Glomerular visceral epithelial cell (primary cell): ENCODE measurements around the gene NOXA1.

Experiments
- DNase-seq: peaks from one replicate; pipeline ENCODE4 v3.0.0-alpha.2; 2016; ENCODE audit errors: extremely low spot score

Gene NOXA1

DNA sequence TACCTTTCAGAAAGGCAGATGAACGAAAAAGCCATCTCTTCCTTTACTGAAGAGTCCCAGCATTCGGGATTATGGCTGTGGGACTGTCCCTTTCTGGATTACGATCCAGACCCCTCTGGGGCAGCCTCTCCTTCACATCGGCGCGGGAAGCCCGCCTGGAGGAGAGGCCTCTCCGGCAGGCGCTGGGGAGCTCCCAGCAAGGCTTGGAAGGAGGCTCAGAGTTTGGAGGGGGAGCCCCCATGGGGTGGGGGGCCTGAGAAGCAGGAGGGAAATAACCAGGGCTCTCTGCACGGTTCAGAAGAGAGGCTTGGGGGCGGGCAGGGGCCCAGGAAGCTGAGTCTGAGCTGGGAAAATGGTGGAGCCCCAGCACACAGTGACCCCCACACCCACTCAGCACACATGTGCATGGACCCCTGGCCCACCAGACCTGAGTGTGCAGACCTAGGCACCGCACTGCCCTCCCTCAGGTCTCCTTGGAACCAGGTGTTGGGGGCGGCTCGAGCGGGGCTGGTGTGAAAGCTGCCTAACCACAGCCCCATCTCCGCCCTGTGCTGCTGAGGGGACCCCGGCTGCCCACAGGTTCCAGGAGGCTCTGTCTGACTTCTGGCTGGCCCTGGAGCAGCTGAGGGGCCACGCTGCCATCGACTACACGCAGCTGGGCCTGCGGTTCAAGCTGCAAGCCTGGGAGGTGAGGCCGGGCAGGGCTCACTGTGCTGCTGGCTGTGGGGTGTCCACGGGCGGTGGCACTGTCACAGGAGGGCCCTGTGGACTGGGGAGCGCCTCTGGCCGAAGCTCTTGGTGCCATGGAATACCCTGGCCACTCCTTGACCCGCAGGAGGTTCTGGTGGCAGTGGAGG, 4.5 kb downstream of the NOXA1 start:
- no peak for DNase-seq

DNA sequence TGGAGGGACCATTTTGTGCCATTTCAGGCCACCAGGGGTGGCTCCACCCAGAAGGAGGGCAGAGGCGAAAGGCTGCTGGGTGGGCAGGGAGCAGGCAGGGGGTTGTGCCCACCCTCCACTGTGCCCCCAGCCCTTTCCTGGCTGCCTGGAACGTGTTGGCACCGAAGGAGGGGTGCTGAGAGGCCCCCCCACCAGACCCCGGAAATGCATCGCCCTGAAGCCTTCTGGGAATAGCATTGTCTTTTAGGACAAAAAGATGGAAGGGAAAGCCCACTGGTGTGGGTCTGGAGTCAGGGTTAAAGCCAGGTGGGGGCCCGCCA, 5.1 kb downstream of the NOXA1 start:
- no peak for DNase-seq

DNA sequence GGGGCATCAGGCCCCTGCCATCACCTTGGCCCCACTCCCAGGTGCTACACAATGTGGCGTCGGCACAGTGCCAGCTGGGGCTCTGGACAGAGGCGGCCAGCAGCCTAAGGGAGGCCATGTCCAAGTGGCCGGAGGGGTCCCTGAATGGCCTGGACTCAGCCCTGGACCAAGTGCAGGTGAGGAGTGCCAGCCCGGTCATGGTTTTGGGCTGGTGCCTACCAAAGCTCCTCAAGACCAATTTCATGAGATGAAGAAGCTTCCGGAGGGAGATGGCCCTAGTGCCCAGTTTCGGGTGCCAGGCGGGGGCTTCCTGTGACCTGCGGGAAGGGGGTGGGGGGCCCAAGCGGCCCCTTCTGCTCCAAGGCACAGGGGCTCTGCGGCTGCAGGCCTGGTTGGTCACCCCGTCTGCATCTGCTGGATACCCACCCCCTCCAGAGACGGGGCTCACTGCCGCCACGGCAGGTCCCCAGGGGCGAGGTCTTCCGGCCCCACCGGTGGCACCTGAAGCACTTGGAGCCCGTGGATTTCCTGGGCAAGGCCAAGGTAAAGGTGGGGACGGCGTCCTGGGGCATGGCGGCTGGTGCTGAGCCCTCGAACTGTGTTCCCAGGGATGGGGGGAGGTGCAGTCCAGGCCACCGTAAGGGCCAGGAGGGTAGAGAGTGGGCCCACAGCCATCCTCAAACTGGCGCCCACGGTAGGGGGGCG, 5.8 kb downstream of the NOXA1 start:
- no peak for DNase-seq

DNA sequence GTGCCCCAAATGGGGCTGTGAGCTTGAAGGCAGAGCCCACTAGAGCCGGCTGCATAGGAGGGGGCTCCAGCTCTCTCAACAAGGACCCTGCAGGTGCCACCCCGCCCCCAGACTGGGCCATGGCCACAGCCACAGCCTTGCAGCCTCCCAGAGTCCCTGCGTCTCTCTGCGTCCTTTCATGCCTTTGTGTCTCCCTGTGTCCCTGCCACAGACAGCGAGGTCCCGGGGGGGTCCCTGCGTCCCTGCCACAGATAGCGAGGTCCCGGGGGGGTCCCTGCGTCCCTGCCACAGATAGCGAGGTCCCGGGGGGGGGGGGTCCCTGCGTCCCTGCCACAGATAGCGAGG, 6.3 kb downstream of the NOXA1 start:
- DNase-seq: no peak

DNA sequence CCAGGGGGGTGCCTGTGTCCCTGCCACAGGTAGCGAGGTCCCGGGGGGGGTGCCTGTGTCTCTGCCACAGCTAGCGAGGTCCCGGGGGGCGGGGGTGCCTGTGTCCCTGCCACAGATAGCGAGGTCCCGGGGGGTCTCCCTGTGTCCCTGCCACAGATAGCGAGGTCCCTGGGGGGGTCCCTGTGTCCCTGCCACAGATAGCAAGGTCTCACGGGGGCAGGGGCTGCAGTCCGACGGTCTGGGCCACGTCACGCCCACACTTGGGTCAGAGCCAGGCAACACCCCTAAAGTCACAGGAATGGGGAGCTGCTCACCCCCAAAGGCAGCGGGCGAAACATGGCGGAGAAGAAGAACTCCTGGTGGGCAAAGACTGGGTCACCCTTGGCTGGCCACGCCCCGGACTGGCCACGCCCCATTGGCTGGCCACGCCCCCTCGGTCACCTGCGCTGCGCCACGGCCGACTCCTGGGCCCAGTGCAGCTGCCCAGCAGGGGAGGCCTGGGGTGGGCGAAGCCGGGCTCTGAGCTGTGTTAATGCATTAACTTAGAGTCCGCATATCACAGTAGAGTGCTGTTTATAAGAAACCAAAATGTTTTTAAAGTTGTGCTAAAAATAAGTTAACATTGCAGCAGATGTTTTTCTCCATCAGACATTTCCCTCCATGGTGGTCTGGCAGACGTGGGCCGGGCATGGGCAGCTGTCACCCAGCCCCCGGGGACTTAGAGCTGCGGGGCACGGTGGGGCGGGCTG, 7.0 kb downstream of the NOXA1 start:
- DNase-seq: no peak

DNA sequence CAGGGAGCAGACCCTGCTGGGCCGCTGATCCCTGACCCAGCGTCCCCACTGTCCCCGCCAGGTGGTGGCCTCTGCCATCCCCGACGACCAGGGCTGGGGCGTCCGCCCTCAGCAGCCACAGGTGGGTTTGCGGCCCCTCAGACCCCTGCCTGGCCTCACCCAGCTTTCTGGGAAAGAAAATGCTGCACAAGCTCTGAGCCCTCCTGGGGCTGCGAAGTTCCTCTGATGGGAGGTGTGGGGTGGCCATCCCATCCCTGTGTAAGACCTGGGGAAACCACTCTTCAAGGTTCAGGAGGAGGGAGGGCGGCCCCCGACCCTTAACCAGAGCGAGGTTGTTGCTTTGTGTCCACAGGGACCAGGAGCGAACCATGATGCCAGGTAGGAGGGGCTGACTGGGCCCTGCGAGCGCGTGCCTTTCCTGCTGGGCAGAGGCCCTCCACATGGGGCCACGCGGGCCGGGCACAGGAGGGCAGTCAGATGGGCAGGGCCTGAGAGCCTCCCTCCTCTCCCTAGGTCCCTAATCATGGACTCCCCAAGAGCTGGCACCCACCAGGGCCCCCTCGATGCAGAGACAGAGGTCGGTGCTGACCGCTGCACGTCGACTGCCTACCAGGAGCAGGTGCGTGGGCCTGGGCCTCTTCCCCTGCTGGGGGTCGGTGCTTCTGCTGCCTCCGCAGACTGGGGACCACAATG, 7.7 kb downstream of the NOXA1 start:
- no peak for DNase-seq

DNA sequence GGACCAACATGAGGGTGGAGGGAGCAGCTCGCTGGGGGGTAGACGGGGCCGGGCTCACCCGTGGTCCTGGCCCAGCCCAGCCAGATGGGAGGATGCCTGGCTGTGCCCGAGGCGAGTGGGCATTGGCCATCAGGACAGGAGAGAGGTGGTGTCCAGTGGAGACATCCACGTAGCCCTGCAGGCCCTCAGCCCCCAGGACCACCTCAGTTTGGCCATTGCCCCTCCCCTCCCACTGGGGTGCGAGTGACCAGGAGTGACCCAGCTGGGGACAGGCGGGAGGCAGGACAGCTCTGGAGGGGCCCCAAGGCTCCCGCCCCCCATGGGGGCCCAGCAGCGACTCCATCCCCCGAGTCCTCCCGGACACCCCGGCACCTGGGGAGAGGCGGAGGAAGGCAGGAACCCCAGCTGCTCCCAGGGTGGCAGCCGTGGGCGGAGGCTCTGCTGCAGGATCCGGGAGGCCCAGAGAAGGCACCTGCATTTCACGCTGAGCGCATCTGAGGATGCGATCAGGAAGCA, 8.3 kb downstream of the NOXA1 start:
- no peak for DNase-seq

DNA sequence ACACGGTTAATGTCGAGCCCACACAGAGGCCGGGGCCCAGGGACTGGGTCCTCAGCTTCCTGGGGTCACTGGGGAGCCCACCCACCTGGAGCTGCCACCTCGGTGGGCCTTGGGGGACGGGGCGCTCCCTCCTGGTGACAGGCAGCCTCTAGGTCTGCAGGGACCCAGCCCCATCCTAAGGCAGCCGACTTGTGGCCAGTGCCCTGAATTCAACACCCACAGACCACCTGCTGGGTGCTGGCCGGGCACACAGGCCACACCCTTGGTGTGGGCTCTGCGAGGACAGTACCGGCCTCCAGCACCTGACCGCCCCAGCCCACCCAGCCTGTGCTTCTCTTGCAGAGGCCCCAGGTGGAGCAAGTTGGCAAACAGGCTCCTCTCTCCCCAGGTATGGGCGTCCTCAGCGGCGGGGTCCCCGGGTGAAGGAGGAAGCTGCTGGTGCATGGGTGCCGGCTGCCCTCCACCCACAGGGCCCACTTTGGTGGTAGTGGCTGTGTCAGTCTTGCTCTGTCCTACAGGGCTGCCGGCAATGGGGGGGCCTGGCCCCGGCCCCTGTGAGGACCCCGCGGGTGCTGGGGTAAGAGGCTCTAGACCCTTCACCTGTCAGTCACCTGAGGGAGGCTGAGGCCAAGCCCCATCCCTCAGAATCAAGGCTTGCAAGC, 9.6 kb downstream of the NOXA1 start:
- DNase-seq: no peak

DNA sequence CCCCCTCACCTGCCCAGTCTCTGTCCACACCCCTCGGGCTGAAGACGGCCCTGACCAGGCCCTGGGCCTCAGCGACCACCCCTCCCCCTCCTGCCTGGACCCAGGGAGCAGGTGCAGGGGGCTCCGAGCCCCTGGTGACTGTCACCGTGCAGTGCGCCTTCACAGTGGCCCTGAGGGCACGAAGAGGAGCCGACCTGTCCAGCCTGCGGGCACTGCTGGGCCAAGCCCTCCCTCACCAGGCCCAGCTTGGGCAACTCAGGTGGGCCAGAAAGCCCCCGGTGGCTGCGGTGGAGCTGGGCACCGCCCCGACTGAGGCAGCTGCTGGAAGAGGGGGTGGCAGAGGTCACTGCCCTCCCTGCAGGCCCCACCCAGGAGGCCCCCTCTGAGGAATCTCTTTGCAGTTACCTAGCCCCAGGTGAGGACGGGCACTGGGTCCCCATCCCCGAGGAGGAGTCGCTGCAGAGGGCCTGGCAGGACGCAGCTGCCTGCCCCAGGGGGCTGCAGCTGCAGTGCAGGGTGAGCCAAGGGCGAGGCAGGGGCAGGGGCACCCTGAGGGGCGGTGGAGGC, 10.2 kb downstream of the NOXA1 start:
- no peak for DNase-seq

DNA sequence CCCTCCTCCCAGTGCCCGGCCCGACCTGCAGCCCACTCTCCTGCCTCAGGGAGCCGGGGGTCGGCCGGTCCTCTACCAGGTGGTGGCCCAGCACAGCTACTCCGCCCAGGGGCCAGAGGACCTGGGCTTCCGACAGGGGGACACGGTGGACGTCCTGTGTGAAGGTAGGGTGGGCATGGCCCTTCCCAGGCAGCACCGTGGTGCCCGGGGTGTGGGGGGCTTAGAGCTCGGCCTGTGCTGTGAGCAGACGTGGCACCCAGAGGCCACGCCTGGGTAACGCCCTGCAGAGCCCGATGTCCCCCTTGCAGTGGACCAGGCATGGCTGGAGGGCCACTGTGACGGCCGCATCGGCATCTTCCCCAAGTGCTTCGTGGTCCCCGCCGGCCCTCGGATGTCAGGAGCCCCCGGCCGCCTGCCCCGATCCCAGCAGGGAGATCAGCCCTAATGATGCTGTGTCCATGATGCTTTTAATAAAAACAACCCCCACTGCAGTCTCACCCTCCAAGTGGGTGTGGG, 10.8 kb downstream of the NOXA1 start:
- no peak for DNase-seq

DNA sequence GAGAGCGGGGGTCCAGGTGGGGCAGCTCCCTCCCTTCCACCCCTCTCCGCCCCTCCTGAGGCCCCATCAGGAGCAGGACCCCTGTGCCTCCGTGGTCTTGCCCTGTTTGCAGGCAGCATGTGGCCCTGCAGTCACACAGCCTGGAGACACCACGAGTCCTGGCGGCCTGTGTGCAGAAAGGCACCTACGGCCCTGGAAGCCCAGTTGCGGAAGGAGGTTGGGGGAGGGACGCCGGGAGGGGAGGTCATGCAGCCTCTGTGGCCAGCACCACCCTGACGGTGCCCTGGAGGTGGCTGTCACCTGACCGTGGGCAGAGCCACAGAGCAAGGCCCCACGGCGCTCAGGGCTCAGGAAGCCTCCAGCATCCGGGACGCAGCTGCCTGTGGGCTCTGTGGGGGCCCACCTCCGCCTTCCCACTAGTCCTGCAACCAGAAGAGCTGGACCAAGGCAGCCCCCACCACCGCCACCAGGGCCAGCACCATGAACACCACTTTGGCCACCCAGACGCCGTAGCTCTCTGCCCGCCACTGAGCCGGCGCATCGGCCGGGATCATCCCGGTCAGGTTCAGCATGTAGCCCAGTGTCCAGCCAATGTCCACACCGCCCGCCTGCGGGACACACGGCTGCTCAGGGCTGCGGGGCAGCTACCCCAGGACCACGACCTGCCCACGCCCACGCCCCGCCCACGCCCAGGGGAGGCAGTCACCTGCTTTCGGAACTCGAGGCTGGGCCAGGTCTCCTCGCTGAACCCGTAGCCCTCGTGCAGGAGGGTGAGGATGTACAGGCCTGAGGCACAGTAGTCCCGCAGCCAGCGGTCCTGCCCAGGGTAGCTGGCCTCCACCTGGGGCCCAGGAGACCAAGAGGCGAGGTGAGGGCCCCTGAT, 11.5 kb downstream of the NOXA1 start:
- DNase-seq: no peak

DNA sequence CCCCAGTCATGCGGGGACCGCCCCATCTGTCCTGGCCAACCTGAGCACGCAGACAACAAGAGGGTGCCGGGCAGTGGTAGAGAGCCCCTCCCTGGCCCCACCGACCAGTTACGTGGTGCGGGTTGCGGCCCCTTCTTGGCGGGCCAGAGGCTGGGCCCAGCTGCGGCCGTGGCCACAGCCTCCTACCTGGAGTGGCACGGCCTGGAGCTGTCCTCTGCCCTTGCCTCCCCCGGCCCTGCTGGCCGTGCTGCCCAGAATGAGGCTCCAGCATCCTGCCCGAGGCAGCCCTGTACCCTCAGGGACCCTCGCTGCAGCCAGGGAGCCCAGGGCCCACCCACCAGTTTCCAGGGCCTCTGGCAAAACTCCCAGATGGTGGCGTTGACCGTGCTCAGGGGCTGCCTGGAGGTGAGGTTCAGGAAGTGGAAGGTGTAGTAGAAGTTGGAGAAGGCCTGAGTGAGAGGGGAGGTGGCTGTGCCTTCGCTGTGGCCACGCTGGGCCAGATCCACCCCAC, 12.2 kb downstream of the NOXA1 start:
- DNase-seq: no peak

DNA sequence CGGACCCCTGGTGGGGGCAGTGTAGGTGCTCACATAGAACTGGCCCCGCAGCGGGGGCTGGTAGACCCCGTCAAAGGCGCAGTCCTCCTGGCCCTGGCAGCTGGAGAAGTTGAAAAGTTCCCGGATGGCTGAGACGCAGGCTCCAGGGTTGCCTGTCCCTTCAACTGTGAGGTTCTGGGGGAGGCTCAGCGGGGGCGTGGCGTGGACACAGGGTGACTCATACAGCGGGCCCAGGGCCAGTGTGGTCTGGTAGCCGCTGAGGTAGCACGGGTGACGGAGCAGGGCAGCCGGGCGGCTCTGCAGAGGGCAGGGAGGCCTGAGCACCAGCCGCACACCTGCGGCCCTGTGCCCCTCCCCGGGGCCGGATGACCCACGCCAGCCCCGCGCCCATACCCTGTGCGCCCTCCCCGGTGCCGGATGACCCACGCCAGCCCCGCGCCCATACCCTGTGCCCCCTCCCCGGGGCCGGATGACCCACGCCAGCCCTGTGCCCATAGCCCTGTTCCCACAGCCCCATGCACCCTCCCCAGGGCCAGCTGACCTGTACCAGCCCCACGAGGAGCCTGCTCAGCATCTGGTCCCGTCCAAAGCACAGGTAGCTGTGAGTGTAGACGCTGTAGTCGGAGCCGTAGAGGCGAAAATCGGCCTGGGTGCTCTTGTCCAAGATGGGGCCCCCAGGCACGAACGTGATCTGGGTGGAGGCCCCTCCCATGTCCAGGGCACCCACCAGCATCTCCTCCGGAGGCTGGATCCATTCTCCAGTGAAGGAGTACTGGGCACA, 13.0 kb downstream of the NOXA1 start:
- DNase-seq: peak; percentile 95

DNA sequence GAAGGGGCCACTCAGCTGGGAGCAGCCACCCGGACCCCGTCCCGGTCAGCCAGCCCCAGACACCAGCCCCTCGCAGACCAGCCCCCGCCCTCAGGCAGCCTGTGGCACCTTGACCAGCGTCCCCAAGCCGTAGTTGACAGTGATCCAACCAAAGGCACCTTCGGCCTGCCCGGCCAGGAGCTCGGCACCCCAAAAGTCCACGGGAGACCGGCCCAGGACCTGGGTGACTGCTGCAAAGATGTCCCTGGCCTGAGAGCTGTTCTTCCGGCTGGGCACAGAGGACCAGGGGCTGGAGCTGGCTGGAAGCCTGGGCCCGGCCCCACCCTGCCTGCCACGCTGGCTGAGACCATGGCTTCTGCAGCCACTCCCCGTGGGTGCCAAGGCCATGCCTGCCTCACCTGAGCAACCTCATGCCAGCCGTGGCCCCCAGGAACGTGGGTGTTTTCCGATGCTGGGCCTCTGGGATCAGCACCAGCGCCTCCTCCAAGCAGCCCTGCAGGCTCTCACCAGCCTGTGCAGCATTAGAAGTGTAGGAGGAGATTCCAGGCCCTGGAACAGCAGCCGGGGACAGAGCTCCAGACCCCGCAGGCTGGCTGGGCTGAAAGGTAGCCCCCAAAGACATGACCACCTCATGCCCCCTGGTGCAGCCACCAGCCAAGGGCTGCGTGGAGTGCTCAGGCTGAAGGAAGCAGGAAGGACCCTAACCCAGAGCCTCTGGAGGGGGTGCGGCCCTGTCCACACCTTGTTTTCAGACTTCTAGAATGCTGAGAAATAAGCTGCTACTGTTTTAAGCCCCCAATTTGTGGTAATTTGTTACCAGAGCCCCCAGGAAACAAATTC, 13.8 kb downstream of the NOXA1 start:
- DNase-seq: no peak

DNA sequence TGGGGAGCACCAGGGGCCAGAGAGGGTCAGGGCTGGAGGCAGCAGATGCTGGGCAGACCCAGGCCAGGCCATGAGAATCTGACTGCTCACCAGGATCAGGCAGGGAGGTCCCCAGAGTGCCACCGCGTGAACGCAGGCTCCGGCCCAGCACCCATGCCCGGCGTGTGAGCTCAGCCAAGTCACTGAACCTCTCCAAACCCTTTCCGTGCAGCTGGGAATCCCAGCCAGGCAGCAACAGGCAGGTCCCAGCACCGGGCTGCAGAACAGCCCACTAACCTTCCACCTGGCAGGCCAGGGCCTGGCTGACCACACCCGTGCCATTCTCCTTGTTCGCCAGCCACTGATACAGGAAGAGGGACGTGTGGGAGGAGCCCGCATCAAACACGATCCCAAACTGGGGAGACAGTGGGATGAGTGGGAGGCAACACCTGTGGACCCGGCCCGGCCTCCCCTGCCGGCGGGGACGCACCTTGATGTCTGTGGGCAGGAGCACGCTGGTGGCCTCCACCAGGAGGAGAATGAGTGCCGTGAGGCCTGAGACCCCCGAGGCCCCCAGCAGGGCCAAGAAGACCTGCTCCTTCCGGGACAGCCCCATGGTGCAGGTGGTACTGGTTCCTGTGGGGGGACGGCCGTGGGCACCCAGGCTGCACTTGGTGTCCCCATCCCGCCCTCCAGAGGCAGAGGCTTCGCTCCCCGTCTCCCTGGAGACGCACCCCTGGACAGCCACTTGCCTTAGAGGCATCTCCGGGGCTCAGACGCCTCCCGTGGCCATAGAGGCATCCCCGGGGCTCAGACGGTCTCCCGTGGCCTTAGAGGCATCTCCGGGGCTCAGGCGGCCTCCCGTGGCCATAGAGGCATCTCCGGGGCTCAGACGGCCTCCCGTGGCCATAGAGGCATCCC, 14.7 kb downstream of the NOXA1 start:
- no peak for DNase-seq

DNA sequence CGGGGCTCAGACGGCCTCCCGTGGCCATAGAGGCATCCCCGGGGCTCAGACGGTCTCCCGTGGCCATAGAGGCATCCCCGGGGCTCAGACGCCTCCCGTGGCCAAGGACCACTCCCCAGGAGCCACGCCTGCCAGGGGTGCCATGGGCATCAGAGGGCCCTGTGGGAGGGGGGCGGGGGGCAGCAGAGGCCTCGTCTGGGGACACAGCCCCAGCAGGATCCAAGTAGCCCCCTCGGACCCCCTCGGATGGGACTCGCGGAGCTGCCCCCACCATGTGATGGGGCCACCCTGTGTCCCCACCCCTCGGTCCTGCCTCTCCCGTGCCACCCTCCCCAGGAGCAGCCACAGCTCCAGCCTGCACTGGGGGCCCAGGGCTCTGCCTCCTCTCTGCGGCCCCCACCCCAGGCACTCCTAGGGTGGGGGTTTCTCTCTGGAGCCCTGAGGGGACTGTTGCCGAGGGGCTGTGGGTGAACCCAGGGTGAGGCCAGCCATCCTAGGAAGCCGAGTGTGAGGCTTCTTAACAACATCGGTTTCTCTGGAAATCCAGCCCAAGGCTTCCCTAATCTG, 15.5 kb downstream of the NOXA1 start:
- DNase-seq: no peak
